GM12865 (cell line): ENCODE results near the gene LETMD1.

Experiments used
- DNase-seq: peaks from one replicate; pipeline ENCODE4 v3.0.0; 2010; ENCODE audit warnings: low read depth
- H3K4me3 ChIP-seq: 2 replicates; pipeline ENCODE4 v1.5.1; 2011; ENCODE audit warnings: mild to moderate bottlenecking, low read depth, low read length, control low read depth
- TF ChIP-seq, protein P1 (sequence below): IDR thresholded peaks from 2 replicates; pipeline ENCODE4 v1.5.1; 2011; ENCODE audit warnings: low read length, control low read depth, low read depth, inconsistent platforms; ENCODE audit not compliant: insufficient read depth; ENCODE audit errors: missing control alignments

The LETMD1 gene

GRCh38 chr12:51025338-51025835 is 22.7 kb upstream of the LETMD1 start:
- H3K4me3 ChIP-seq = peak overlapping the region; percentile 88
- DNase-seq = no peak
- TF ChIP-seq, protein P1, sequence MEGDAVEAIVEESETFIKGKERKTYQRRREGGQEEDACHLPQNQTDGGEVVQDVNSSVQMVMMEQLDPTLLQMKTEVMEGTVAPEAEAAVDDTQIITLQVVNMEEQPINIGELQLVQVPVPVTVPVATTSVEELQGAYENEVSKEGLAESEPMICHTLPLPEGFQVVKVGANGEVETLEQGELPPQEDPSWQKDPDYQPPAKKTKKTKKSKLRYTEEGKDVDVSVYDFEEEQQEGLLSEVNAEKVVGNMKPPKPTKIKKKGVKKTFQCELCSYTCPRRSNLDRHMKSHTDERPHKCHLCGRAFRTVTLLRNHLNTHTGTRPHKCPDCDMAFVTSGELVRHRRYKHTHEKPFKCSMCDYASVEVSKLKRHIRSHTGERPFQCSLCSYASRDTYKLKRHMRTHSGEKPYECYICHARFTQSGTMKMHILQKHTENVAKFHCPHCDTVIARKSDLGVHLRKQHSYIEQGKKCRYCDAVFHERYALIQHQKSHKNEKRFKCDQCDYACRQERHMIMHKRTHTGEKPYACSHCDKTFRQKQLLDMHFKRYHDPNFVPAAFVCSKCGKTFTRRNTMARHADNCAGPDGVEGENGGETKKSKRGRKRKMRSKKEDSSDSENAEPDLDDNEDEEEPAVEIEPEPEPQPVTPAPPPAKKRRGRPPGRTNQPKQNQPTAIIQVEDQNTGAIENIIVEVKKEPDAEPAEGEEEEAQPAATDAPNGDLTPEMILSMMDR = no peak

DNA sequence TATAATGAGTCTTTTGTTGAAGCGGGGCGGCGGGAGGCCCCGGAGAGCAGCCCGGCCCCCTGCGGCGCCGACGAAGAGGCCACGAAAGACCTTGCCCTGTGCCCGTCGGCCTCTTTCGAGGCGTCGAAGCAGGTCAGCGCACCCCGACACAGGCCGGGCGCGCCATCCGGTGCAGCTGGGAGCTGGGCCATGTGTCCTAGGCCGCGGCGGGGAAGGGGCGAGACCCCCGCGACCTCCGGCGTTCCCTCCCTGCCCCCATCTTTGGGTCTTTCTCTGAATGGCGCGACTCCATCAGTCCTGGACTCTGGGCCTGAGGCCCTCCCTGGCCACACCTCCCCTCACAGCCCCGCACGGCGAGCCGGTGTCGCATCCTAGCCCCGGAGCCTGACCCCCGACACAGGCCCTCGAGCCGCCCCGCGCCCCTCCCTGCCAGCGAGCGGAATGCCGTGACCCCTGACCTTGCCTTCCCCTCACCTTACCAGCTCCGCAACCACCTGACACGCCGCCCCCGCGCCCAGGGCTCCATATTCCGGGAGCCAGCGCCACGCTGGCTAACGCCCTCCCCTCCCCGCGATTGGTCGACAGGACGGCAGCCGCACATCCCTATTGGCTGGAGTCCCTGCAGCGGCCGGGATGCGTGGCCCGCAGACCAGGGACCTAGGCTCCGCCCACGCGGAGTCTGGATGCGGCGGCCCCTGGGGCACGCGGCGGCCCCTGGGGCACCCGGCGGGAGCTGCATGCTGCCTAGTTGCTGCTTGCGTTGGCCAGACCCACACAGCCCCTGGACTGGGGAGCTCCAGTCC is 22.1 kb upstream of the LETMD1 start, which contains the start of gene SLC11A2:
TSS of gene SLC11A2 (minus strand) at position 549 of the 803 bp plus-strand sequence. CDS start 15,656 bp downstream, outside the sequence.
- peak; percentile 96 for DNase-seq
- TF ChIP-seq, protein P1 = no peak
- peak within 1 kb of the TSS; percentile 88 for H3K4me3 ChIP-seq

GRCh38 chr12:51027342-51027835 is 20.7 kb upstream of the LETMD1 start:
- TF ChIP-seq, protein P1 = no peak
- no peak overlapping the region for H3K4me3 ChIP-seq
- no peak for DNase-seq

GRCh38 chr12:51028126-51028812 is 19.9 kb upstream of the LETMD1 start:
- DNase-seq = peak; percentile 56
- TF ChIP-seq, protein P1 = peak; percentile 27
- H3K4me3 ChIP-seq = no peak overlapping the region

DNA sequence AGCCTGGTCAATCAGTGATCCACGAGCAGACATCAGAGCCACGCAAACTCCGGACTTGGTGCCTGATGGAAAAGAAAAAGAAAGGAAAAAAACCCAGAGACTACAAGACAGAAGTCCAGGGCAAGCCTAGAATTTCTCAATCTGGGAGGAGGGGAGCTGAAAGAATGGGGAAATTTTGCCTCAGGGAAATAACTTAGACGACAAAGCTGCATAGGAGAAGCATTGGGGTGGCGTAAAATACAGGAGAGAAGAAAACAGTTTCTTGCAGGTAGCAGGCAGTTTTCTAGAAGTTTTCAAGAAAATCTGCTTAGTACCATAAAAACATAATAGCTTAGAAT is 19.3 kb upstream of the LETMD1 start:
- TF ChIP-seq, protein P1 = no peak
- DNase-seq = no peak
- H3K4me3 ChIP-seq = no peak overlapping the region

- DNase-seq = no peak
- TF ChIP-seq, protein P1 = no peak
- H3K4me3 ChIP-seq = no peak overlapping the region
These were observed 15.1 kb upstream of the LETMD1 start for GRCh38 chr12:51033048-51033447.
